ENCODE results near the gene LIN37. TPM values are rescaled to one million over a fixed set of nuclear protein-coding genes. Genes with fewer than 3 reads are reported as not detected.
A peak's percentile ranks its signal among the peaks of the same experiment; 100 is the strongest.
"Not testable (repeated sequence)": the region's sequence is repeated elsewhere in the genome, so short reads cannot be mapped to it uniquely, and the experiment has no call there.

LIN37 gene
- total RNA-seq, 1 donor from 2014 or later: 3.0 TPM

DNA sequence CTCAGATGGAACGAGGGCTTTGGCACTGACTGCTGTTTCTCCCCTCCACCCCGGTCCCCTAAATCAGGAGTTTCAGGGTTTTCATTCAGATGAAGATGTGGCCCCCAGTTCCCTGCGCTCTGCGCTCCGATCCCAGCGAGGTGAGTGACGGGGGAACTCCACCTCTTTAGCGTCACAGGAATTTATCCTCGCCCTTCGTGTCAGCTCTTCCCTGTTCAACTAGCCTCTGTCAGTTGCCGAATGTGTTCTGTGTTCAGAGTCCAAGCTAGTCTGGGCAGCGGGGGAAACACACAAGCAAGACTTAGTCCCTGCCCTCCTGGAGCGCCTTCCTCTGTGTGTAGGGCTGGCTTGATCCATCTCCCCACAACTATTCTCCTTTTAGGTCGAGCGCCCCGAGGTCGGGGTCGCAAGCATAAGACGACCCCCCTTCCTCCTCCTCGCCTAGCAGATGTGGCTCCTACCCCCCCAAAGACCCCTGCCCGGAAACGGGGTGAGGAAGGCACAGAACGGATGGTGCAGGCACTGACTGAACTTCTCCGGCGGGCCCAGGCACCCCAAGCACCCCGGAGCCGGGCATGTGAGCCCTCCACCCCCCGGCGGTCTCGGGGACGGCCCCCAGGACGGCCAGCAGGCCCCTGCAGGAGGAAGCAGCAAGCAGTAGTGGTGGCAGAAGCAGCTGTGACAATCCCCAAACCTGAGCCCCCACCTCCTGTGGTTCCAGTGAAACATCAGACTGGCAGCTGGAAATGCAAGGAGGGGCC, 28.8 kb upstream of the LIN37 start:
- no peak for ATAC-seq

- no peak for ATAC-seq
Measured at GRCh38 chr19:35720163-35720524, 28.2 kb upstream of the LIN37 start.

DNA sequence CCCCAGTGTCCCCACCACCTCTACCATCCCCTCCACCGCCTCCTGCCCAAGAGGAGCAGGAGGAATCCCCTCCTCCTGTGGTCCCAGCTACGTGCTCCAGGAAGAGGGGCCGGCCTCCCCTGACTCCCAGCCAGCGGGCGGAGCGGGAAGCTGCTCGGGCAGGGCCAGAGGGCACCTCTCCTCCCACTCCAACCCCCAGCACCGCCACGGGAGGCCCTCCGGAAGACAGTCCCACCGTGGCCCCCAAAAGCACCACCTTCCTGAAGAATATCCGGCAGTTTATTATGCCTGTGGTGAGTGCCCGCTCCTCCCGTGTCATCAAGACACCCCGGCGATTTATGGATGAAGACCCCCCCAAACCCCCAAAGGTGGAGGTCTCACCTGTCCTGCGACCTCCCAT, 27.7 kb upstream of the LIN37 start:
- ATAC-seq: no peak

DNA sequence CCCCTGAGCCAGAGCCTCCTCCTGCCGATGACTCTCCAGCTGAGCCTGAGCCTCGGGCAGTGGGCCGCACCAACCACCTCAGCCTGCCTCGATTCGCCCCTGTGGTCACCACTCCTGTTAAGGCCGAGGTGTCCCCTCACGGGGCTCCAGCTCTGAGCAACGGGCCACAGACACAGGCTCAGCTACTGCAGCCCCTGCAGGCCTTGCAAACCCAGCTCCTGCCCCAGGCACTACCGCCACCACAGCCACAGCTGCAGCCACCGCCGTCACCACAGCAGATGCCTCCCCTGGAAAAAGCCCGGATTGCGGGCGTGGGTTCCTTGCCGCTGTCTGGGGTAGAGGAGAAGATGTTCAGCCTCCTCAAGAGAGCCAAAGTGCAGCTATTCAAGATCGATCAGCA, 27.0 kb upstream of the LIN37 start:
- no peak for ATAC-seq

DNA sequence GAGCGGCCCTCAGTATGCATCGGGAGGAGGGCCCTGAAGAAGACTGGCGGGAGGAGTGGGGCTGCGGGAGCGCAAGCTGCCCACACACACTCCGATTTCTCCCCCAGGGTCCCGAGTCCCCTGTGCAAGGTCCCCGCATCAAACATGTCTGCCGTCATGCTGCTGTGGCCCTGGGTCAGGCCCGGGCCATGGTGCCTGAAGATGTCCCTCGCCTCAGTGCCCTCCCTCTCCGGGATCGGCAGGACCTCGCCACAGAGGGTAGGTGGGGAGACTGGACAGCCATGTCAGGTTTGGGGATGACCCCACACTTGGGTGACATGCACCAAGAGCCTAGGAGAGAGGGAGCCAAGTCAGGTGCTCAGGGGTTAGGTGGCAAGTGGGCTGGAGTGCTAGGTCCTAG, 25.9 kb upstream of the LIN37 start:
- ATAC-seq: no peak

DNA sequence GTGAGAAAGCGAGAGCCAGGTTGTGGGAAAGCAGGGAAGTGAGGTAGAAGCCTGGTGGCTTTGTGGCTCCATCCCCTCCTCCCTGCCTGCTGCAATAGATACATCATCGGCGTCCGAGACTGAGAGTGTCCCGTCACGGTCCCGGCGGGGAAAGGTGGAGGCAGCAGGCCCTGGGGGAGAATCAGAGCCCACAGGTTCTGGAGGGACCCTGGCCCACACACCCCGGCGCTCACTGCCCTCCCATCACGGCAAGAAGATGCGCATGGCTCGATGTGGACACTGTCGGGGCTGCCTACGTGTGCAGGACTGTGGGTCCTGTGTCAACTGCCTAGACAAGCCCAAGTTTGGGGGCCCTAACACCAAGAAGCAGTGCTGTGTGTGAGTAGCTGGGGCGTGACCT, 25.5 kb upstream of the LIN37 start:
- ATAC-seq: no peak

DNA sequence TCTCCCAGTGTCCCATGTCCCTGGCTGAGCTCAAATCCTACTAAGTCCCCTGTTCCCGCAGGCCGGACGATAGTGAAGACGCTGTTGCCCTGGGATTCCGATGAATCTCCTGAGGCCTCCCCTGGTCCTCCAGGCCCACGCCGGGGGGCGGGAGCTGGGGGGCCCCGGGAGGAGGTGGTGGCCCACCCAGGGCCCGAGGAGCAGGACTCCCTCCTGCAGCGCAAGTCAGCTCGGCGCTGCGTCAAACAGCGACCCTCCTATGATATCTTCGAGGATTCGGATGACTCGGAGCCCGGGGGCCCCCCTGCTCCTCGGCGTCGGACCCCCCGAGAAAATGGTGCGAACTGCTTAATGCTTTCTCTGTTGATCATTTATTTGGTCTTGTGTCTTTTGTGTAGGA, 24.7 kb upstream of the LIN37 start:
- no peak for ATAC-seq

GRCh38 chr19:35724132-35724531, 24.2 kb upstream of the LIN37 start:
- not testable (repeated sequence) for ATAC-seq

- no peak for ATAC-seq
Measured at GRCh38 chr19:35724560-35724959, 23.8 kb upstream of the LIN37 start.

DNA sequence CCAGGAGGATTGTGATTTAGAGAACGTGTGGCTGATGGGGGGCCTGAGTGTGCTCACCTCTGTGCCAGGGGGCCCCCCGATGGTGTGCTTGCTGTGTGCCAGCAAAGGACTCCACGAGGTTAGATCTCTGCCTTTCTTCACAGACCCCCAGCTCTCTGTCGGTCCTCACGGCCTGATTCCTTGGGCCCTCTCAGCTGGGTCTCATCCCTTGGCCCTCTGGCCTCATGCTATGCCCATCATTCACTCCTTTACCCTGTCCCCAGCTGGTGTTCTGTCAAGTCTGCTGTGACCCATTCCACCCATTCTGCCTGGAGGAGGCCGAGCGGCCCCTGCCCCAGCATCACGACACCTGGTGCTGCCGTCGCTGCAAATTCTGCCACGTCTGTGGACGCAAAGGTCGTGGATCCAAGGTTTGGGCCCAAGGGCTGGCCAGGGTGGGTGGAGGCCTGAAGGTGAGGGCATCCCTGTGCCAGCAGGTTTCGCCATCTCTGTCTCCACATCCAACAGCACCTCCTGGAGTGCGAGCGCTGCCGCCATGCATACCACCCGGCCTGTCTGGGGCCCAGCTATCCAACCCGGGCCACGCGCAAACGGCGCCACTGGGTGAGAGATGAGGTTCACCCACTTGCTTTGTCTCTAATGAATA, 23.0 kb upstream of the LIN37 start:
- ATAC-seq: no peak

- ATAC-seq: no peak
Measured at GRCh38 chr19:35727053-35727955, 21.1 kb upstream of the LIN37 start.

- ATAC-seq: no peak
Measured at GRCh38 chr19:35727956-35728706, 20.2 kb upstream of the LIN37 start.

GRCh38 chr19:35729021-35729420, 19.4 kb upstream of the LIN37 start:
- no peak for ATAC-seq

GRCh38 chr19:35729763-35730162, 18.6 kb upstream of the LIN37 start:
- no peak for ATAC-seq

DNA sequence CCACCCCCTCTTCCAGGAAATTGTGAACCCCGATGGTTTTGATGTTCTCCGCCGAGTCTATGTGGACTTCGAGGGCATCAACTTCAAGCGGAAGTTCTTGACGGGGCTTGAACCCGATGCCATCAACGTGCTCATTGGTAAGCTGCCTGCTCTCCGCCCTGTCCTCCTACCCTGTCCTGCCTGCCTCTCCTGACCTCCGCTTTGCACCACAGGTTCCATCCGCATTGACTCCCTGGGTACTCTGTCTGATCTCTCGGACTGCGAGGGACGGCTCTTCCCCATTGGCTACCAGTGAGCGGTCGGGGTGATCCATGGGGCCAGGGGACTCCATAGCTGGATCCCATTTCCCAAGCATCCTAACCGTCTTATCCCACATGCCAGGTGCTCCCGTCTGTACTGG, 18.1 kb upstream of the LIN37 start:
- no peak for ATAC-seq

- ATAC-seq: peak; percentile 80
Measured at GRCh38 chr19:35731353-35731752, 17.0 kb upstream of the LIN37 start.

- ATAC-seq: no peak
Measured at GRCh38 chr19:35731779-35732405, 16.5 kb upstream of the LIN37 start.

GRCh38 chr19:35732540-35733179, 15.7 kb upstream of the LIN37 start:
- no peak for ATAC-seq

- ATAC-seq: no peak
Measured at GRCh38 chr19:35733180-35734125, 14.9 kb upstream of the LIN37 start.

- no peak for ATAC-seq
Measured at GRCh38 chr19:35734273-35734672, 14.1 kb upstream of the LIN37 start.

DNA sequence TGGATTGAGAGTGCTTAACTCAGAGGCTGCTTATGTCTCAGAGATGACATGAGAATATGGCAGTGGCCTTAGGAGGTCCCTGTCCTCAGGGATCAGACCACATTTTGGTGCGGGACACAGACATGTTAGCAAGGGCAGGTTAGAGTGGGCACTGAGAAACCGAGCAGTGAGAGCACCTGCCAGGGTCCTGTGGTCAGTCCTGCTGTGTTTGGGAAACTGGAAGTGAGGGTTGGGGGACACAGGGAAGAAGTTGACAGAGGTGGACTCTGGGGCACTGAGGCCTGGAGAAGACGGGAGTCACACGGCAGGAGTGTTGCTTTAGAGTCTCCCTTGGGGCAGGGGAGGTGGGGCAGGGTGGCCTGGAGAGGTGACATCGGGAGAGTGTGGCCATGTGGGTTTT, 13.5 kb upstream of the LIN37 start:
- ATAC-seq: no peak
